HG03342 (cell line): ENCODE measurements around the gene SLCO3A1.
A peak's percentile ranks its signal among the peaks of the same experiment; 100 is the strongest.

Experiments
- ATAC-seq: cut with Tn5 transposase; IDR thresholded peaks from one replicate; pipeline ENCODE4 v1.9.1; 2021; ENCODE audit warnings: mild to moderate bottlenecking, moderate library complexity; ENCODE audit not compliant: unreplicated experiment

The SLCO3A1 gene

DNA sequence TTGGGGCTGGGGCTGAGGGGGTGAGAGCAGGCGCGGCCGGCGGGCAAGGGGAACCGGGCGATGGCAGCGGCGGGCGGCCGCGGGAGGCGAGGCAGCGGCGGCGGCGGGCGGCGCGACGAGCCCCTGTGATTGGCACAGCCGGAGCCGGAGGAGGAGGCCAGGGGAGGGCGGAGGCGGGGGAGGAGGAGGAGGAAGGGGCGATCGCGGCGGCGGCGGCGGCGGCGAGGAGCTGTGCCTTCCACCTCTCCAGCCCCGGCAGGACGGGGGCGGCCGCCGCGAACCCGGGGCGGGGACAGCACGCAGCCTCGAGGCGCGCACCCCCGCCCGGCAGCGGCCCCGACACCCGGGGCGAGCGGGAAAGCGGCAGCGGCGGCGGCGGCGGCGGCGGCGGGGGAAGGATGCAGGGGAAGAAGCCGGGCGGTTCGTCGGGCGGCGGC is at the start of gene SLCO3A1:
Gene SLCO3A1, plus strand, starts transcription at position 198 of the 437 bp plus-strand sequence.
- ATAC-seq: peak; percentile 15

DNA sequence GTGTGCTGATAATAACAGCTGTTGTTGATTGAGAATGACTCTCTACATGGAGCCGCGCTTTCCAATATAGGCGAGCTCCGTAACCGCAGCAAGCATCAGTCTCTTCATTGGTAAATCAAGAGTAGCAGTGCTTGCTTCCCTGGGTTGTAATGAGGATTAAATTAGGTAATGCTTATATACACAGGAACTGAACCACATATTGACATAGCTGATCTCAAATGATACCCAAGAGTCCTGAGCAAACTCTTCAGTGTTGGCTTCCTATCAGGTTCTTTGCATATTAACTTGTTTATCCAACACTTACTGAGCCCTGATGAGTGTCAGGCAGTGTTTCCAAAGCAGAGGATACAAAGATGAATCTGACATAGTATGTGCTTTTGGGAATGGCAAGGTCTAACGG is 46.4 kb upstream of the SLCO3A1 start:
- ATAC-seq: no peak

DNA sequence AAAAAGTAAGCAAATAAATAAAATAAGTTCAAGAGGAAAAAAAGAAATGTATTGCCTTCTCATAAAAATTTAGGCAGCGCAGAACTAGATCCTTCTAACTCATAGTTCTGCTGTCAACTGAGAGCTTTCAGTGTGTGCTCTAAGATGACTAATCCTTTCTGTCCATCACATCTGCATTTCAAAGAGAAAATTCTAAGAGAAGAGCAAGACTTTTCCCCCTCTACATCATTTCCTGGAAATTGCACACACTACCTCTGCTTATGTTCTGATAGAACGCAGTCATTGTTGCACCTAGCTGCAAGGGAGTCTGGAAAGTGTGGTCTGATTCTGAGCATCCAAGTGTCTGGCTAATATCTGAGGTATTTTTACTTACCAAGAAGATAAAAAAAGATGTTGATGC is 39.6 kb upstream of the SLCO3A1 start:
- ATAC-seq: no peak

DNA sequence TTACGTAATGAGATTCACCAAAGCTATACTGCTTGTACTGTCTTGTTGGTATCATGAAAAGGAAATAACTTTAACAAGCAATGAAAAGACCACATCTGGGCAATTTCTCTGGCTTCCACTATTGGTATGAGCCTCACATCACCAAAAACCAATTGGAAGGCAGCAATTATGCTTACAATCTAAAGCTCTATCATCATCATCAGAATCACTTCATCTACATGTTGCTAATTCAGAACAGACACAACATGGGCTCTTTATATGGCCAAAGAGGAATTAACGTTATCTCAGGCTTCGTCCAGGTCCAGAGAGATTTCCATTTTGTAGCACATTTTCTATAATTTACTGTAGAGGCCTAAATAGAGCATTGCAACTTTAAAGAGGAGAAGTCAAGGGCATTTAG is 36.6 kb upstream of the SLCO3A1 start:
- no peak for ATAC-seq

GRCh38 chr15:91821458-91821857 is 32.0 kb upstream of the SLCO3A1 start:
- no peak for ATAC-seq

- no peak for ATAC-seq
These were observed 29.3 kb upstream of the SLCO3A1 start for GRCh38 chr15:91824256-91824655.

DNA sequence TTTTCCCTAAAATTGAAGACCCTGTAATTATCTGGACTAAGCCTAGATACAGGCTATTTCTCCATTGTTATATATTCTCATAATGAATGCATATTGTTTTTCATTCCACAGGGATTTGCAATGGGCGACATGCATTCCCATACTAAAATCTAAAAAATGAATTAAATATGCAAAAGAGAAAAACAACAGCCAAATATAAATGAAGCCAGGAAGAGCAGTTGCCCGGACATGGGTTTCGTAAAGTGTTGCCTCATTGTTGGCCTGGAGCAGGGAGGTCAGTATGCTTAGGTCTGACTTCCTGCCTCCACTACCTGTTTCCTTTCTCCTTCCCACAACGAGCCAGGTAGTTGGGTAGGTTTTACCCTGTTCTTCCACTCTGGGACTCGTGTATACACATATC is 27.1 kb upstream of the SLCO3A1 start:
- no peak for ATAC-seq

GRCh38 chr15:91833056-91833455 is 20.5 kb upstream of the SLCO3A1 start:
- ATAC-seq: no peak

DNA sequence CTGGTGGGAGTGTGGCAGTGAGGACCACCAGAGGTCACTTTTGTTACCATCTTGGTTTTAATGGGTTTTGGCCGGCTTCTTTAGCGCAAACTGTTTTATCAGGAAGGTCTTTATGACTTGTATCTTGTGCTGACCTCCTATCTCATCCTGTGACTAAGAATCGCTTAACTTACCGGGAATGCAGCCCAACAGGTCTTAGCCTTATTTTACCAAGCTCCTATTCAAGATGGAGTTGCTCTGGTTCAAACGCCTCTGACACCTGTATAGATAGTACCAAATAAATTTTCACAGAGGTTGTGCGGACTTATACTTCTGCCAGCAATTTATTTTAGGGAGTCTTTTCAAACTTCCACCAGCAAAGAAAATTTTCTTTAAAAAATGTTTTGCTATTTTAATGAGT is 13.6 kb upstream of the SLCO3A1 start:
- no peak for ATAC-seq

DNA sequence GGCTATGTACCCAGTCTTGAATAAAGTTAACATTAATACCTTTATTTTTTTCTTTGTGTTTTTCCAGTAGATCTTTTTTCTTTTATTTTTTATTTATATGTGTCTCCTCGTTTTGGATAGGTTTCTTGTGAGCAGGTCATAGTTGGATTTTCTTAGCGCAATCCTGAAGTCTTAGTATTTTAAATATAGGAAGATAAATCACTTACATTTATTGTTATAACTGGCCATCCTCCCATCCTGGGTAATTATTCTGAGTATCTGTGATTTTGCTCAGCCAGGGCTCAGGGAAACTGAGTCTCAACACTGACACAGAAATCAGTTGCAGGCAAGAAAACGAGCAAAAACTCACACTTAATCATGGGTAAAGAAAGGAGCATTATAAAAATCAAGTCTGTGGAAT is 11.6 kb upstream of the SLCO3A1 start:
- ATAC-seq: no peak

DNA sequence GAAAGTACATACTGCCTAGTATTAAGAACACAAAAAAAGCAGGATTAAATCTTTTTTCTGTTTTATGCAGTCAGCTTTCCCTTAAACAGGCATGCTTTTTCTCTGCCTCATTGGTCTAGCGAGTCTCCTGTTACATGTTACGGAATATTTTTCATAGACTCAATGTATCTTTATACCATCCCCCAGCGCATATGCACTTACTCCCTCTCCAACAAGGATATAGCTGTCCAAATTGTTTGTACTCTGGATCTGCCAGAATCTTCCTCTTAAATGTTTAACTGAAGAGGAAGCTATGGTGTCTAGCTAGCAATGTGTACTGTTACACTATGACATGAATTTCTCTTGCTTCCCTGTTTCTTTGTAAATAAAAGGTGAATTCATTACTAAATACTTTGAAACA is 9.2 kb upstream of the SLCO3A1 start:
- no peak for ATAC-seq

- ATAC-seq: no peak
These were observed 8.6 kb upstream of the SLCO3A1 start for GRCh38 chr15:91844928-91845327.

GRCh38 chr15:91845720-91846119 is 7.8 kb upstream of the SLCO3A1 start:
- ATAC-seq: no peak

GRCh38 chr15:91849180-91849579 is 4.3 kb upstream of the SLCO3A1 start:
- ATAC-seq: no peak

DNA sequence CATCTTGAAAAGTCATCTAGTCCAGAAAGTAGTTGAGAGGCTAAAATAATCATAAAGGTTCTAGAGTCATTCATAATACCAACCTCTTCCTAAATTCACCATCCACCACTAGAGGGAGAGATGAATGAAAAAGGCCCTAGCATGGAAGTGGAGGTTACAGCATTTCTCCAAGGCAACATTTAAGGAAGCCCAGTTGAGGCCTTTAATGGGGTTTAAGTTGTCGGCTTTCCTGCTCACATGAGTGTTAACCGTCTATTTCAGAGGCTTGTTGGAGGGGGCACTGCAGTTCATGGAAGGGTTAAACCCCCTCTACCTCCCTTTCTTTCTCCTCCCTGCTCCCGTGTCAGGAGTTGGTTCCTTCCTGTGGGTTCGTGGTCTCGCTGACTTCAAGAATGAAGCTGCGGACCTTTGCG is 3.8 kb upstream of the SLCO3A1 start:
- no peak for ATAC-seq

DNA sequence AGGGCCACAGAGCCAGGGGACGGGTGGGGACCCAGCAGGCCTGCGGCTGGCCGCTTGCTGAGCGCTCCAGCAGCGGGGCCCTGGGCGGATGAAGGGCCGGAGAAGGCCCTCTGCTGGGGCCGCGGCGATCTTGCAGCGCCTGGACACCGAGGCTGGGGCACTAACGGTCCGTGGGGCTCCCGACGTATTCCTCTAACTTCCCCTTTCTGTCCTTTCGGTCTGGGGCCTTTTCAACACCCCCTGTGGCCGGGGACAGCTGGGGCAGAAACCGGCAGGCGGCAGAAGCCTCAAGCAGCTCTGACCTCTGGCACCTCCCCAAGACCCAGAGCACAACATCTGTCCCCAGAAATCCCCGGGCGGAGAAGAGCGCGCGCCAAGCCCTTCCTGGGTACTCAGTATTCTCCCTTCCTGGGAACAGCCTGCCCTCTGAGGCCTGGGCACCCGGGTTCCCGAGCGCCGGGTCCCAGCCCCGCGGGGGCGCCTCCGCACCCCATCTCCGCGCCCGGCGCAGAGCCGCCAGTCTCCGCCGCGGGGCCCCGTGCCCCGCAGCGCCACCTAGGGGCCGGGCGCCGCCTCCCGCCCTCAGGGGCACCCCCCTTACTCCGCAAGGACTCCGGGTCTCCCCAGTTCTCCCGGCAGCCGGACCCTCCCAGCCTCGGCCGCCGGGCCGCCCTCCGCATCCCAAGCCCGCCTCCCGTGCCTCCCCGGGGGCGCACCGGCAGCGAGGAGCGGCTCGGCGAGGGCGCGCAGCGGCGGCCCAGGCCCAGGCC is 582 bp upstream of the SLCO3A1 start:
- peak; percentile 46 for ATAC-seq

- ATAC-seq: no peak
These were observed 585 bp downstream of the SLCO3A1 start for GRCh38 chr15:91853948-91854638.

GRCh38 chr15:91854639-91854990 is 1.1 kb downstream of the SLCO3A1 start:
- ATAC-seq: no peak

DNA sequence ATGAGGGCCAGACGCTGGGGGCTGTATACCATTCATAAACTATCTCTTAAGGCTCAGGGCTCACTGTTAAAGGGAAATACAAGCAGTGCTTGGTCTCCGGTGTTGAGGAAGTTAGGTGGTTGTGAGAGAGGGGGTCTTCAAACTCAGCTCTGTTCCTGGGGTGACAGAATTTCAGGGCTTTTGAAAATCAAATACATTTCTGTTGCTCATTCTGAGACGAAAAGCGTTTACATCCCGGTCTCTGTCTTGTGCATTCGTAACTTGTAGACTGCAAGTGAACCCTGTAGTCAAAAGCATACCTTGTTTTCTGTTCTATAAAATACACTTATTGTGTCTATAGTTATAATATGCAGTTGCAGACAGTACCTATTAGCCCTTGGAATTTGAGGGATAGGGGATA is 1.7 kb downstream of the SLCO3A1 start:
- ATAC-seq: no peak

DNA sequence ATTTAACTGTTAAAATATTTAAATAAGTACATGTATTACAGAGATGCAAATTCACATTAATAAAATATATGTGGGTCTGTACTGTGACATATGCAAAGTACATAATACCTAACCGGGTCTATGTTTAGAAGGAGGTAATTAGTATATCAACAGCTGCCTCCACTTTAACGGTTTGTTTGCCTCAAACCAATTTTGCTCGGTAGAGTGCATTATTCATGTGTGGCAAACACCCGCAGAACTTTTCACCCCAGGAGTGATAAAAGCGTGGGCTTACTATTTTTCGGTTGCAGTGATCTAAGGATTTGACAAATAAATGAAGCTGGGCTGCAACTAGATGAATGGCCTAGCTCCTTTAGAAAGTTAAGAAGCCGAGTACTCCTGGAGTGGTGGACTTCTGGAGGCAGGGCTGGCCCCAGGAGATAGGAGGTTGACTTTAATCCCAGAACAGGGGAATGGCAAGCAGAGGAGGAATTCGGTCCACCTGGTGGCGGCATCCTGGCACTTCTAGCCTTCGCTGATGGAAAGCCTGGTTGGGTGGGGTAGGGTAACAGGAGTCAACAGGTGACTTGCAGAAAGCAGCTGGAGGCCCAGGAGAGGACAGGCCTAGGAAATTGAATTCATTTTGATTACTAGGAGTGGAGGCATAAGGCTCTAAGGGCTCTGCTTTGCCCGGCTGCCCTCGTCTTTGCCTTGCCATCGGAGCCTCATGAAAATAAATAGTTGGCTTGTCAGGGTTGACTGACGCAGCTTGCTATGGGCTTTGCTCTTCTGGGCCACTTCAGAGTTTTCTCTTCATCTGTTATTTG is 2.4 kb downstream of the SLCO3A1 start:
- ATAC-seq: no peak

DNA sequence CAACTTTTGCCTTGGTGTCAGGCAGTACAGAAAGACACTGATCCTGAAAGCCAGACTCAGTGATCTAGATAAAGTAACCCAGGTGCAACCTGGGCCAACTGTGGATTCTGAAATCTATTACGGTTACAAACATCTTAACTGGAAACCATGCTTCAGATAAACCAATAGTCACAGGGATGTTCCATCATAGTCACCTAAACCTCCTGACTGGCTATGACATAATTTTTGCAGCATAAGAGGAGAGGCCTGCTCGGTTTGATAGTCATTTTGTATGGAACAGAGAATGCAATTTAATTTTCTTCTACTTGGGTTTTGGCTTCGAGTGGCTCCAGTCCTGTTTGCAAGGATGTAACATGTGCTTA is 3.7 kb downstream of the SLCO3A1 start:
- ATAC-seq: no peak

- ATAC-seq: peak; percentile 51
These were observed 4.3 kb downstream of the SLCO3A1 start for GRCh38 chr15:91857772-91858171.
